Sigmoid colon (tissue), 7 donors: ENCODE measurements around the gene PELI2. TPM values are rescaled to one million over a fixed set of nuclear protein-coding genes. Genes with fewer than 3 reads are reported as not detected.

ENCODE experiments used
- DNase-seq: peaks from one replicate; pipeline ENCODE4 v3.0.0-alpha.2; 2019
- H3K27ac ChIP-seq, 4 donors: fragments of 200-600 bp; sonication (generic); one replicate each; pipeline ENCODE4 v1.5.1; 2016 to 2019; ENCODE audit warnings: mild to moderate bottlenecking in 1 of 4
- H3K27me3 ChIP-seq, 3 donors: fragments of 200-600 bp; sonication (generic); one replicate each; pipeline ENCODE4 v1.5.1; 2019; ENCODE audit warnings: mild to moderate bottlenecking in 1 of 3
- H3K36me3 ChIP-seq, 4 donors: fragments of 200-600 bp; sonication (generic); one replicate each; pipeline ENCODE4 v1.5.1; 2016 to 2019
- H3K4me1 ChIP-seq, 4 donors: fragments of 200-600 bp; sonication (generic); one replicate each; pipeline ENCODE4 v1.5.1; 2017 to 2019
- H3K4me3 ChIP-seq, 4 donors: fragments of 200-600 bp; sonication (generic); one replicate each; pipeline ENCODE4 v1.5.1; 2017 to 2019; ENCODE audit warnings: mild to moderate bottlenecking in 2 of 4, moderate library complexity in 1 of 4
- H3K9me3 ChIP-seq, 4 donors: fragments of 200-600 bp in 3 of 4; sonication (generic) in 3 of 4; one replicate each; pipeline versions ENCODE4 v1.5.1 to v1.6.1; 2013 to 2019
- POLR2A ChIP-seq, 2 donors: fragments of 450-650 bp; IDR thresholded peaks; one replicate each; pipeline ENCODE4 v1.6.1; 2016; ENCODE audit warnings: antibody characterized with exemption in 2 of 2, mild to moderate bottlenecking in 2 of 2, moderate library complexity in 2 of 2
- POLR2AphosphoS5 ChIP-seq, 4 donors: sonication (generic); formaldehyde crosslinking; IDR thresholded peaks; one replicate each; pipeline ENCODE4 v1.6.1; 2017; ENCODE audit warnings: antibody characterized with exemption in 4 of 4
- WGBS, 2 donors: extraction: QIAGEN DNeasy Blood & Tissue Kit; methylation state at CpG; one replicate each; pipeline ENCODE4 v1.1.7; 2013; 5-methylcytosine and 5-hydroxymethylcytosine counted together
- intact Hi-C: fragments of 100-400 bp; cut with DNase I; formaldehyde crosslinking; loops from one replicate; pipeline ENCODE4 v1.15.1; 2023
- polyA plus RNA-seq, 3 donors: library from polyadenylated mRNA; stranded (reverse); fragments of 200-250 nt; gene quantifications; one replicate each; pipeline ENCODE4 v1.2.3, GENCODE V29; 2013
- total RNA-seq, 4 donors: library from RNA; depleted of rRNA; stranded (reverse); fragments of >200 nt; gene quantifications; one replicate each; pipeline ENCODE4 v1.1.0, GENCODE V29; 2016
- TF ChIP-seq, protein P1 (sequence below), 4 experiments: fragments of 450-650 bp in 3 of 4; fragments of 200-600 bp in 1 of 4; IDR thresholded peaks; one replicate each; pipeline ENCODE4 v1.5.1; 2016 to 2019; ENCODE audit warnings: antibody characterized with exemption in 4 of 4, mild to moderate bottlenecking in 3 of 4, moderate library complexity in 2 of 4
- donor health status: healthy with polysubstance abuse.
- donor health status: Bipolar disorder and iron deficiency.
- donor health status: healthy.

Gene PELI2
- total and polyA plus RNA-seq, 7 donors = 4.5 to 34.3 (median 26.3) TPM

DNA sequence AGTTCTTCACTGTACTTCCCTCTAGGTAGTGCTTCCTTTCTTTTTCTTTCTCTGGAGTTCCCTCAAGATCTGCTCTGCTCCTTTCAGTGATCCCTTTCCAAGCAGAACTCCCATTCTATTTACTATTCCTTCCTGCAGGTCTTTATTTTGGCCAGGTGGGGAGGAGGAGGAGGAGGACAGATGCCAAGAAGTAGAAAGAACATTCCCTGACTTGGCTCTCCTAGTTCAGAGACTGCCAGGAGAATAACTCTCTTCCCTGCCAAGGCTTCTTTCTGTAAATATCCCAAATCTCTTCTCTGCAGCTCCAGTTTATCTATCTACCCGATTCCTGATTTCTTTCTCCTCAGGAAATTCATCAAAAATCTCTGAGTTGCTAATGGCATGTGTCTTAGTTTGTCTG is 231.7 kb downstream of the PELI2 start:
- H3K27me3 ChIP-seq = no peaks in the 10 kb centered on the region
- no peaks in the 10 kb centered on the region for H3K36me3 ChIP-seq
- intact Hi-C loops = no loop called here
- H3K4me1 ChIP-seq = peaks cover 0 to 8% (median 3%) of the 10 kb centered on the region in 4 donors
- peaks cover 0 to 1% (median 0%) of the 10 kb centered on the region in 4 donors for H3K9me3 ChIP-seq
- H3K27ac ChIP-seq = no peak overlapping the region
- WGBS, 2 donors = 75 to 88% methylated on average over 1 of the region's 1 CpG
- H3K4me3 ChIP-seq = no peak overlapping the region
- TF ChIP-seq POLR2A (IDR thresholded peaks at IDR 0.05) = no peak
- no peak for TF ChIP-seq POLR2AphosphoS5 (IDR thresholded peaks at IDR 0.05)
- TF ChIP-seq, protein P1, sequence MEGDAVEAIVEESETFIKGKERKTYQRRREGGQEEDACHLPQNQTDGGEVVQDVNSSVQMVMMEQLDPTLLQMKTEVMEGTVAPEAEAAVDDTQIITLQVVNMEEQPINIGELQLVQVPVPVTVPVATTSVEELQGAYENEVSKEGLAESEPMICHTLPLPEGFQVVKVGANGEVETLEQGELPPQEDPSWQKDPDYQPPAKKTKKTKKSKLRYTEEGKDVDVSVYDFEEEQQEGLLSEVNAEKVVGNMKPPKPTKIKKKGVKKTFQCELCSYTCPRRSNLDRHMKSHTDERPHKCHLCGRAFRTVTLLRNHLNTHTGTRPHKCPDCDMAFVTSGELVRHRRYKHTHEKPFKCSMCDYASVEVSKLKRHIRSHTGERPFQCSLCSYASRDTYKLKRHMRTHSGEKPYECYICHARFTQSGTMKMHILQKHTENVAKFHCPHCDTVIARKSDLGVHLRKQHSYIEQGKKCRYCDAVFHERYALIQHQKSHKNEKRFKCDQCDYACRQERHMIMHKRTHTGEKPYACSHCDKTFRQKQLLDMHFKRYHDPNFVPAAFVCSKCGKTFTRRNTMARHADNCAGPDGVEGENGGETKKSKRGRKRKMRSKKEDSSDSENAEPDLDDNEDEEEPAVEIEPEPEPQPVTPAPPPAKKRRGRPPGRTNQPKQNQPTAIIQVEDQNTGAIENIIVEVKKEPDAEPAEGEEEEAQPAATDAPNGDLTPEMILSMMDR (IDR thresholded peaks at IDR 0.05) = no peak
- no peak for DNase-seq
